Cardiac fibroblast (primary cell): ENCODE results near the gene GALNT17.

Experiments
- DNase-seq, 2 donors: peaks; one replicate each; pipeline versions ENCODE4 v3.0.0 to v3.0.0-alpha.2; 2010; ENCODE audit warnings: low read depth in 2 of 2
- H3K4me3 ChIP-seq, 2 donors: replicated peaks in 1 of 2; 1 replicate in 1 of 2; 2 replicates in 1 of 2; pipeline ENCODE4 v1.5.1; 2011; ENCODE audit warnings: low read depth in 2 of 2, low read length in 2 of 2, mild to moderate bottlenecking in 2 of 2, moderate library complexity in 1 of 2
- TF ChIP-seq, protein P1 (sequence below): IDR thresholded peaks from one replicate; pipeline ENCODE4 v1.5.1; 2011; ENCODE audit warnings: low read depth, mild to moderate bottlenecking, low read length, inconsistent platforms

Gene GALNT17

DNA sequence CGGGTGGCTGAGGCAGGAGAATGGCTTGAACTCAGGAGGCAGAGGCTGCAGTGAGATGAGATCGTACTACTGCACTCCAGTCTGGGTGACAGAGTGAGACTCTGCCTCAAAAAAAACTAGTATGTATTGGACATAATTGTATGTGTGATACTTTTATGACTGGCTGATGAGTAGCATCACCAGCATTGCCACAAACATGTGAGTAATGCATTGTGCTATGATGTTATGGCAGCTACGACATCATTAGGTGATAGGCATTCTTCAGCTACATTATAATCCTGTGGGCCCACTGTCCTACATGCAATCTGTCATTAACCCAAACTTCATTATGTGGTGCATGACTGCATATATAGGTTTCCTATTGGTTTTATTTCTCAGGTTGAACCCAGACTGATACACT, 352.4 kb downstream of the GALNT17 start:
- TF ChIP-seq, protein P1, sequence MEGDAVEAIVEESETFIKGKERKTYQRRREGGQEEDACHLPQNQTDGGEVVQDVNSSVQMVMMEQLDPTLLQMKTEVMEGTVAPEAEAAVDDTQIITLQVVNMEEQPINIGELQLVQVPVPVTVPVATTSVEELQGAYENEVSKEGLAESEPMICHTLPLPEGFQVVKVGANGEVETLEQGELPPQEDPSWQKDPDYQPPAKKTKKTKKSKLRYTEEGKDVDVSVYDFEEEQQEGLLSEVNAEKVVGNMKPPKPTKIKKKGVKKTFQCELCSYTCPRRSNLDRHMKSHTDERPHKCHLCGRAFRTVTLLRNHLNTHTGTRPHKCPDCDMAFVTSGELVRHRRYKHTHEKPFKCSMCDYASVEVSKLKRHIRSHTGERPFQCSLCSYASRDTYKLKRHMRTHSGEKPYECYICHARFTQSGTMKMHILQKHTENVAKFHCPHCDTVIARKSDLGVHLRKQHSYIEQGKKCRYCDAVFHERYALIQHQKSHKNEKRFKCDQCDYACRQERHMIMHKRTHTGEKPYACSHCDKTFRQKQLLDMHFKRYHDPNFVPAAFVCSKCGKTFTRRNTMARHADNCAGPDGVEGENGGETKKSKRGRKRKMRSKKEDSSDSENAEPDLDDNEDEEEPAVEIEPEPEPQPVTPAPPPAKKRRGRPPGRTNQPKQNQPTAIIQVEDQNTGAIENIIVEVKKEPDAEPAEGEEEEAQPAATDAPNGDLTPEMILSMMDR, result no peak
- no peak overlapping the region for H3K4me3 ChIP-seq
- DNase-seq, result peak in 1 of 2 donors; percentile 4

DNA sequence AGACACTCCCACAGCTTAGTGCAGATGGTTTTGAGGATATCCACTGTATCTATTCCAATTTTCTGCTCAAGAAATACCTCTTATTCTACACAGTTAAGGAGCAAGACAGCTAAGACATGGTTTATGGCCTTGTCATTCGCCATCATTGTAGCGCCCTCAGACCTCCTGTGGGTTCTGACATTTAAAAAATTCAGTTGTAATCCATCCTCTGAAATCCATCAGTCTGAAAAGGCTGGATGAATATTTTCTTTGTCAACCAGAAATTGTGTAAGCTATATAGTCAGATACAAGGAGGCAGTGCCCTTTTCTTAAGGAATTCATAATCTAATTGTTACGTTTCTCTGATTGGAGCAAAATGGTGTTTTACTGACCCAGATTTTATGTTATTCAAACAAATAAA, 353.6 kb downstream of the GALNT17 start:
- TF ChIP-seq, protein P1, result no peak
- H3K4me3 ChIP-seq, result no peak overlapping the region
- DNase-seq, result no peak

DNA sequence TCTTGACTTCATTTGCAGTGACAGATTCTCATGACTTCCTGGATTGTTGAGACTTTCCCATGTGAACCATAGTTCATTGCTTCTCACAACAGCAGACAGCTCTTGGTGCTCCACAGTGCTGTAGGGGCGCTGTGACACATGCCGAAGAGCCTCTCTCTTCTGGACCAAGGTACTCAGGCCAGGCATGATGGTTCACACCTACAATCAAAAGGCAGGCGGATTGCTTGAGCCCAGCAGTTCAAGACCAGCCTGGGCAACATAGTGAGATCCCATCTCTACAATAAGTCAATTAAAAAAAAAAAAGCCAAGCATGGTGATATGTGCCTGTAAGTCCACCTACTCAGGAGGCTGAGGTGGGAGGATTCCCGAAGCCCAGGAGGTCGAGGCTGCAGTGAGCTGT, 354.5 kb downstream of the GALNT17 start:
- DNase-seq, result no peak
- no peak overlapping the region for H3K4me3 ChIP-seq
- TF ChIP-seq, protein P1, result no peak

DNA sequence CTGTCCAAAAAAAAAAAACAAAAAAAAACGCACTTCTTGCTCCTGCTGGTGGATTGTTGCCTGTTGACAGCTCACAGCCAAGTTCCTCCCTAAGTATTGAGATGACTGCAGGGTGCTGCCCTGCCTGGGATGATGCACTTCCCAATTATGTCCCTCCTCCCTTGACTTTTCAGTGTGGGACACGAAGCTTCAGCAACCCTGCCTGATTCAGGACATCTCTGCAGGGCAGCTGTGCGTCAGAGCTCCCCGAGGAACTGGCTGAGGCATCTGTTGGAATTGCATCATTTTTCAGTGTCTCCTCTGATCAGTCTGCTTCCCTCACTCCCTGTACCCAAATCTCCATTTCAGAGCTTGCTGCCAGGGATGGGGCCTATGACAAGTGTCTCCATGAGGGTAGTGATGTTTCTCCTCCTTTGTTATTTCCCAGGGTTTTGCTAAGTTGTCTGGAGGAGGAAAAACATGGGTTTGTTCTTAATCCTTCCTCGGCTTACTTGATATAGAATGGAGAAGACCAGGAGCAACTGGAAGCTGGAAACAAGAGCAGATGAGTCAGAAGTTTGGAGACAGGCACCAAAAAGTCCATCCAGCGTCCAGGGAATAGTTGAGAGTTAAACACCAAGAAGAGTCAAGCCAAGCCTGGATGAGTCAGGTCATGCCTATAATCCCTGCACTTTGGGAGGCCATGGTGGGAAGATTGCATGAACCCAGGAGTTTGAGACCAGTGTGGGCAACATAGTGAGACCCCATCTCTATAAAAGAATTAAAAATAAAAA, 355.1 kb downstream of the GALNT17 start:
- TF ChIP-seq, protein P1, result no peak
- peak; percentile 26 to 45 for DNase-seq
- H3K4me3 ChIP-seq, result no peak overlapping the region

DNA sequence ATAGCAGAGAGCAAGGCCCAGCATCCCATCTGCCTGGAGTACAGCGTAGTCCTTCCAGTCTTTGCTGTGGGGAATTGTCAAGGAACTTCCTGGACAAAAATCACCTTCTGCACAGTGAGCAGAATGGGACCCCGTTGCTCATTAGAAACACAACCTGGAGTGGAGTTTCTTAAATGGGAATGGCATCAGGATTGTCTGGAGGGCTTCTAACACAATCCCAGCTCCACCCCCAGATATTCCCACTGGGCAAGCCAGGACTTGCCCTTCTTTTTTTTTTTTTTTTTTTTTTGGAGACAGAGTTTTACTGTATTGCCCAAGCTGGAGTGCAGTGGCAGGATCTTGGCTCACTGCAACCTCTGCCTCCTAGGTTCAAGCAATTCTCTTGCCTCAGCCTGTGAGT, 356.4 kb downstream of the GALNT17 start:
- H3K4me3 ChIP-seq, result no peak overlapping the region
- DNase-seq, result peak; percentile 1 to 26
- TF ChIP-seq, protein P1, result no peak

DNA sequence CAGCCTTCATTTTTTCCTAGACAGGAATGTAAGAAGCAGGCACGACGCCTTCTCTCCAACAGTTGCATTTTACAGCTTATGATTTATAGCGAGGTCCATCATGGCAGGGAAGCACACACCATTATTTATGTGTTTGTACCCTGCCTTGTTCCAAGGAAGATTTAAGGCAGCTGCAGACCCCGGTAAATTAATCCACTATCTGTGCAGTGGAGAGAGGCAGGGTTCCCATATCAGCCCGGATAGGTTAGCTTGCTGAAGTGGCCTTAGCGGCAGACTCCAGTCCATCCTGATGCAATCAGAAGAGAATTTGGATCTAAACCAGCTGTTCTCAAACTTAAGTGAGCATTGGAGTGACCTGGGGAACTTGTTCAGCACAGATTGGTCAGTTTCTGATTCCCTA, 359.4 kb downstream of the GALNT17 start:
- DNase-seq, result no peak
- TF ChIP-seq, protein P1, result no peak
- H3K4me3 ChIP-seq, result no peak overlapping the region

DNA sequence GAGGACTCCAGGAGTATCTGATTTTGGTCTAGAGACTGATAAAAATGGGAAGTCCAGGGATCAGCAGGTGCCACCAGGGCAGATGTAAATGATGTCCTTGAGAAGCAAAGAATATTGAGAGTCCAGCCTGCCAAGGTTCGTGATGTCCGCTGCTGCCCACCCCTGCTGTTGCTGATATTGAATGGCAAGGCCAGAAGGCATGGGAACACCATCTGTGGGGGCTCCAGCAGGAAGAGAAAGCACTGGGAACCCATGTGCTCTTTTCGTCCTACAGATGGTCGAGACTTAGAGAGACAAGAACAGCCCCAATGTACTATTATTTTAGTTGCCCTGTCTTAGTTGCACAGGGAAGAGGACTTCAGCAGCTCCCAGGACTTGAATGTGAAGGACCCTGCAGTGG, 363.9 kb downstream of the GALNT17 start:
- H3K4me3 ChIP-seq, result no peak overlapping the region
- TF ChIP-seq, protein P1, result no peak
- no peak for DNase-seq
